Measurements from ENCODE around the gene KRT74. TPM values are rescaled to one million over a fixed set of nuclear protein-coding genes. Genes with fewer than 3 reads are reported as not detected.

Gene KRT74
- total and polyA plus RNA-seq, 10 of the 15 experiments (the other 5 are each of a cell fraction or from before 2014, with no cell fraction given) = not detected

GRCh38 chr12:52581066-52581465 is 7.4 kb upstream of the KRT74 start:
- intact Hi-C loops (cut with micrococcal nuclease; ENCODE audit: unreplicated experiment) = no loop called here

More at GRCh38 chr12:52581066-52581465, 7.4 kb upstream of the KRT74 start:
- peaks cover 2% of the 10 kb centered on the region; the same call in 1 of the 2 replicates for H4K20me1 ChIP-seq (ENCODE audit: control insufficient read depth, insufficient read depth)
- H3K4me2 ChIP-seq (ENCODE audit: control insufficient read depth, insufficient read depth) = no peak overlapping the region
- WGBS (ENCODE audit: insufficient coverage, insufficient replicate concordance, low lambda C conversion rate, missing lambda C conversion rate) = 22% methylated on average over 7 of the region's 7 CpGs
- H3K4me1 ChIP-seq (ENCODE audit: control insufficient read depth, insufficient read depth, low read length) = no peaks in the 10 kb centered on the region
- TF ChIP-seq NFIC (IDR thresholded peaks at IDR 0.05; ENCODE audit: low read depth, low read length) (no peak), CUX1 (IDR thresholded peaks at IDR 0.05; ENCODE audit: insufficient replicate concordance, low read depth, low read length) (no peak), RFX5 (IDR thresholded peaks at IDR 0.05; ENCODE audit: low read depth, low read length) (no peak), POLR2AphosphoS2 (IDR thresholded peaks at IDR 0.05; ENCODE audit: low read depth, low read length) (no peak), ZNF274 (IDR thresholded peaks at IDR 0.05; ENCODE audit: insufficient read depth, insufficient read length) (no peak), BMI1 (IDR thresholded peaks at IDR 0.05; ENCODE audit: borderline replicate concordance) (no peak), NFYB (IDR thresholded peaks at IDR 0.05; ENCODE audit: insufficient read depth, low read depth, low read length) (no peak), CHD4 (IDR thresholded peaks at IDR 0.05) (no peak), IRF3 (IDR thresholded peaks at IDR 0.05) (no peak), TARDBP (IDR thresholded peaks at IDR 0.05; ENCODE audit: borderline replicate concordance) (no peak), GATAD2B (conservative IDR thresholded peaks at IDR 0.05; ENCODE audit: low read depth) (no peak), STAT1 (conservative IDR thresholded peaks at IDR 0.05) (no peak), STAT3 (IDR thresholded peaks at IDR 0.05; ENCODE audit: low read depth, low read length) (no peak), CREB1 (IDR thresholded peaks at IDR 0.05; ENCODE audit: low read depth) (no peak), FOXK2 (IDR thresholded peaks at IDR 0.05) (no peak), SMC3 (IDR thresholded peaks at IDR 0.05; ENCODE audit: borderline replicate concordance, low read length) (no peak), POLR2A (IDR thresholded peaks at IDR 0.05; ENCODE audit: low read depth, low read length) (no peak)
- H3K79me2 ChIP-seq (ENCODE audit: control insufficient read depth, insufficient read depth, low read length) = no peaks in the 10 kb centered on the region
- H3K4me3 ChIP-seq = no peak overlapping the region
- FAIRE-seq (no peak), DNase-seq (ENCODE audit: low read depth, low spot score) (no peak), ATAC-seq (no peak)
- H3K9ac ChIP-seq (ENCODE audit: control insufficient read depth, insufficient read depth, low read length) = no peak overlapping the region
- H3K36me3 ChIP-seq (ENCODE audit: control insufficient read depth in 2 of 2, insufficient read depth in 2 of 2, low read length in 1 of 2) = no peaks in the 10 kb centered on the region
- no TSS peak for BruUV-seq (replicated peaks)
- CTCF ChIA-PET = interaction anchor here (0.6 to 5.3 kb wide), 3 partner anchors 177 to 299 kb away, joined by 3 to 36 read pairs (median 4); no protein-coding TSS in a partner anchor
- in situ Hi-C loops (cut with MboI) = loop anchor here (10.0 kb wide), 1 partner anchor 284 kb away; no protein-coding TSS in a partner anchor
- H3K27ac ChIP-seq (ENCODE audit: control insufficient read depth, insufficient read depth) = no peak overlapping the region
- peaks cover 3 to 7% of the 10 kb centered on the region in 2 experiments; a peak in 3 of 4 replicates for H3K27me3 ChIP-seq (replicated peaks in 1 of 2; ENCODE audit: control insufficient read depth in 2 of 2, insufficient read depth in 2 of 2, low read length in 1 of 2)
- no peaks in the 10 kb centered on the region for H3K9me3 ChIP-seq (replicated peaks; ENCODE audit: control insufficient read depth, insufficient read depth, low read length)
- RAD21 ChIA-PET (ENCODE audit: unreplicated experiment) = no interaction called here
- POLR2A ChIA-PET = no interaction called here
- SMC1A ChIA-PET (ENCODE audit: uncharacterized antibody, unreplicated experiment) = interaction anchor here (0.6 kb wide), 1 partner anchor 55 kb away, joined by 3 read pairs; no protein-coding TSS in a partner anchor
- H2AFZ ChIP-seq (ENCODE audit: control insufficient read depth, low read depth, low read length) = no peak overlapping the region
